Esophagus (tissue), 2 donors: ENCODE results near the gene SPATA13. TPM values are rescaled to one million over a fixed set of nuclear protein-coding genes. Genes with fewer than 3 reads are reported as not detected.

Experiments used
- H3K27ac ChIP-seq, 2 donors: one replicate each; pipeline ENCODE4 v1.5.1; 2013; ENCODE audit warnings: low read depth in 2 of 2, mild to moderate bottlenecking in 2 of 2, inconsistent platforms in 1 of 2, low read length in 1 of 2, moderate library complexity in 1 of 2
- H3K27me3 ChIP-seq, 2 donors: one replicate each; pipeline ENCODE4 v1.6.1; 2013; ENCODE audit warnings: low read length in 2 of 2, control low read depth in 1 of 2, mild to moderate bottlenecking in 1 of 2; ENCODE audit not compliant: insufficient read depth in 2 of 2, control insufficient read depth in 1 of 2
- H3K36me3 ChIP-seq, 2 donors: one replicate each; pipeline ENCODE4 v1.6.1; 2013; ENCODE audit warnings: low read length in 1 of 2; ENCODE audit not compliant: control insufficient read depth in 2 of 2, insufficient read depth in 2 of 2
- H3K4me1 ChIP-seq, 2 donors: one replicate each; pipeline ENCODE4 v1.6.1; 2013; ENCODE audit warnings: low read length in 1 of 2; ENCODE audit not compliant: control insufficient read depth in 2 of 2, insufficient read depth in 2 of 2
- H3K4me3 ChIP-seq, 2 donors: one replicate each; pipeline ENCODE4 v1.5.1; 2013; ENCODE audit warnings: low read length in 2 of 2, mild to moderate bottlenecking in 2 of 2, low read depth in 1 of 2, moderate library complexity in 1 of 2
- H3K9me3 ChIP-seq, 2 donors: one replicate each; pipeline ENCODE4 v1.6.1; 2013; ENCODE audit warnings: mild to moderate bottlenecking in 2 of 2, low read depth in 1 of 2, low read length in 1 of 2, moderate library complexity in 1 of 2; ENCODE audit not compliant: control insufficient read depth in 2 of 2, insufficient read depth in 1 of 2
- WGBS, 2 donors: extraction: QIAGEN DNeasy Blood & Tissue Kit; methylation state at CpG; one replicate each; pipeline ENCODE4 v1.1.7; 2013; 5-methylcytosine and 5-hydroxymethylcytosine counted together
- polyA plus RNA-seq, 2 donors: library from polyadenylated mRNA; stranded (reverse); fragments of 200-250 nt; gene quantifications; one replicate each; pipeline ENCODE4 v1.2.3, GENCODE V29; 2013
- donor health status: healthy with polysubstance abuse.
- donor health status: Bipolar disorder and iron deficiency.

SPATA13 gene
- polyA plus RNA-seq, 2 donors = 1.8 to 3.8 TPM

GRCh38 chr13:24222756-24223155, 62.2 kb downstream of the SPATA13 start:
- no peaks in the 10 kb centered on the region for H3K9me3 ChIP-seq
- 91 to 93% methylated on average over 20 of the region's 20 CpGs for WGBS, 2 donors

GRCh38 chr13:24223341-24224231, 63.1 kb downstream of the SPATA13 start:
- H3K36me3 ChIP-seq = peaks cover 3% of the 10 kb centered on the region in 2 donors
- no peaks in the 10 kb centered on the region for H3K9me3 ChIP-seq

More at GRCh38 chr13:24222756-24223155, 62.2 kb downstream of the SPATA13 start:
- peaks cover 3% of the 10 kb centered on the region in 2 donors for H3K36me3 ChIP-seq
- H3K27ac ChIP-seq = no peak overlapping the region
- H3K4me3 ChIP-seq = no peak overlapping the region
- no peaks in the 10 kb centered on the region for H3K27me3 ChIP-seq
- H3K4me1 ChIP-seq = peaks cover 0 to 2% of the 10 kb centered on the region in 2 donors

GRCh38 chr13:24224232-24224680, 63.7 kb downstream of the SPATA13 start:
- Histone ChIP-seq H3K9me3 (no peaks in the 10 kb centered on the region), H3K27me3 (no peaks in the 10 kb centered on the region), H3K4me1 (peaks cover 0 to 2% of the 10 kb centered on the region in 2 donors), H3K4me3 (no peak overlapping the region), H3K27ac (no peak overlapping the region), H3K36me3 (peaks cover 3% of the 10 kb centered on the region in 2 donors)
- WGBS, 2 donors = 62 to 79% methylated on average over 9 of the region's 9 CpGs

More at GRCh38 chr13:24223341-24224231, 63.1 kb downstream of the SPATA13 start:
- Histone ChIP-seq H3K27ac (no peak overlapping the region), H3K4me3 (no peak overlapping the region), H3K4me1 (peaks cover 0 to 2% of the 10 kb centered on the region in 2 donors), H3K27me3 (no peaks in the 10 kb centered on the region)
- WGBS, 2 donors = 86 to 88% methylated on average over 42 of the region's 42 CpGs

GRCh38 chr13:24225062-24225461, 64.5 kb downstream of the SPATA13 start:
- H3K4me1 ChIP-seq = peaks cover 0 to 2% of the 10 kb centered on the region in 2 donors
- no peak overlapping the region for H3K27ac ChIP-seq
- H3K27me3 ChIP-seq = no peaks in the 10 kb centered on the region
- 78 to 85% methylated on average over 11 of the region's 11 CpGs for WGBS, 2 donors
- no peak overlapping the region for H3K4me3 ChIP-seq
- no peaks in the 10 kb centered on the region for H3K9me3 ChIP-seq
- H3K36me3 ChIP-seq = peaks cover 3% of the 10 kb centered on the region in 2 donors

GRCh38 chr13:24225930-24226329, 65.4 kb downstream of the SPATA13 start:
- WGBS, 2 donors = 89 to 90% methylated on average over 7 of the region's 7 CpGs
- Histone ChIP-seq H3K27me3 (no peaks in the 10 kb centered on the region), H3K9me3 (no peaks in the 10 kb centered on the region), H3K36me3 (peaks cover 3% of the 10 kb centered on the region in 2 donors), H3K4me3 (no peak overlapping the region), H3K4me1 (peaks cover 0 to 2% of the 10 kb centered on the region in 2 donors), H3K27ac (no peak overlapping the region)

GRCh38 chr13:24226762-24227161, 66.2 kb downstream of the SPATA13 start:
- WGBS, 2 donors = 69 to 75% methylated on average over 3 of the region's 3 CpGs
- H3K4me3 ChIP-seq = no peak overlapping the region
- H3K4me1 ChIP-seq = peaks cover 0 to 2% of the 10 kb centered on the region in 2 donors
- H3K27ac ChIP-seq = no peak overlapping the region
- no peaks in the 10 kb centered on the region for H3K9me3 ChIP-seq
- H3K36me3 ChIP-seq = peaks cover 3% of the 10 kb centered on the region in 2 donors
- H3K27me3 ChIP-seq = no peaks in the 10 kb centered on the region

- WGBS, 2 donors = 45 to 48% methylated on average over 4 of the region's 4 CpGs
- Histone ChIP-seq H3K4me1 (peaks cover 0 to 2% of the 10 kb centered on the region in 2 donors), H3K9me3 (no peaks in the 10 kb centered on the region), H3K36me3 (peaks cover 3% of the 10 kb centered on the region in 2 donors), H3K4me3 (no peak overlapping the region), H3K27ac (no peak overlapping the region), H3K27me3 (no peaks in the 10 kb centered on the region)
These were observed 68.4 kb downstream of the SPATA13 start for GRCh38 chr13:24228852-24229458.

- H3K4me3 ChIP-seq = no peak overlapping the region
- WGBS, 2 donors = 76 to 86% methylated on average over 12 of the region's 12 CpGs
- H3K27me3 ChIP-seq = no peaks in the 10 kb centered on the region
- H3K4me1 ChIP-seq = no peaks in the 10 kb centered on the region
- no peak overlapping the region for H3K27ac ChIP-seq
- H3K36me3 ChIP-seq = no peaks in the 10 kb centered on the region
- H3K9me3 ChIP-seq = no peaks in the 10 kb centered on the region
These were observed 70.0 kb downstream of the SPATA13 start for GRCh38 chr13:24230428-24231072.

GRCh38 chr13:24231377-24231776, 70.9 kb downstream of the SPATA13 start:
- no peak overlapping the region for H3K27ac ChIP-seq
- no peak overlapping the region for H3K4me3 ChIP-seq
- 94% methylated on average over 3 of the region's 3 CpGs for WGBS, 2 donors
- no peaks in the 10 kb centered on the region for H3K4me1 ChIP-seq
- no peaks in the 10 kb centered on the region for H3K27me3 ChIP-seq
- no peaks in the 10 kb centered on the region for H3K36me3 ChIP-seq
- H3K9me3 ChIP-seq = no peaks in the 10 kb centered on the region
